ENCODE measurements around the gene SCTR.

Gene SCTR

DNA sequence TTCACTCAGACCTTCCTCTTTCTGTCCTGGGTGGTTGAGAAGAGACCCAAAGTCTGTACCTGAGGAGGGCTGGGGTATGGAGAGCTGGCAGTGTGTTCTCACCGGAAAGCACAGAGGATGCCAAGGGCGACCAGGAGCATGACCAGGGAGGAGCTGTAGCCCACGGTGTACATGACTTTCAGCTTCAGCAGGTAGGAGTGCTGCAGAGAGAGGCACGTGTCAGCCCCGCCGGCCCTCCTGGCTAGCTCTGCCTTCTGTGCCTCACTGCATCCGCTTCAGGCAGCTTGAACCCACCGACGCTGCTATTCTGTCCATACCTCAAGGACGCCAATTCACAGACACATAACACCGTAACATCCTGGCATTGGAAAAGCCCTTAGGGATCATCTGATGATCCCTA is 58.6 kb downstream of the SCTR start:
- H3K27ac ChIP-seq (ENCODE audit: low read depth, low read length) = no peak overlapping the region
- H3K36me3 ChIP-seq (ENCODE audit: control insufficient read depth in 1 of 2, insufficient read depth in 2 of 2, low read length in 2 of 2) = peaks cover 4 to 9% of the 10 kb centered on the region in 2 donors
- no peak overlapping the region for H3K9ac ChIP-seq (ENCODE audit: low read depth in 1 of 2, low read length in 2 of 2)
- H3K27me3 ChIP-seq (ENCODE audit: control insufficient read depth in 1 of 2, insufficient read depth in 2 of 2, low read length in 2 of 2) = no peaks in the 10 kb centered on the region
- no peaks in the 10 kb centered on the region for H3K4me1 ChIP-seq (ENCODE audit: control insufficient read depth in 1 of 2, insufficient read depth in 2 of 2, low read length in 2 of 2)
- no peak overlapping the region for H3K4me3 ChIP-seq (ENCODE audit: low read depth in 1 of 2, low read length in 2 of 2)
- no peaks in the 10 kb centered on the region for H3K9me3 ChIP-seq (ENCODE audit: control insufficient read depth in 1 of 2, low read length in 2 of 2)

DNA sequence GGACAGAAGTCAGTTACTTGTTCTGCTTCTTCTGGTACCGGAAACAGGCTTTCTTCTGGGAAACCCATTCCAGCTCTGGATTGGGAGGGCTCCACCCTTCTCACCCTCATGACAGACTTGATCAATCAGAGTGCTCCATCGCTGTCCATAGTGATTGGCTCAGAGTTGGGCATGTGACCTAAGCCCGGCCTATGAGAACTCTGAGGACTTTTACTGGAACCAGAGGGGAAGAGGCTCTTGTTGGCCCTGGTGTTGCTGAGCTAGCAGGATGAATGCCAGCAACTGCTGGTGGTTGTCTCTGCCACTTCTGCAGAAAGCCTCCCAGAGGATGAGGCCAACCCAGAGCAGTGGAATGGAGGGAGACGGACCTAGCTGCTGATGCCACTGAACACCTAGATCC is 59.3 kb downstream of the SCTR start:
- Histone ChIP-seq H3K9me3 (ENCODE audit: control insufficient read depth in 1 of 2, low read length in 2 of 2) (no peaks in the 10 kb centered on the region), H3K27ac (ENCODE audit: low read depth, low read length) (no peak overlapping the region), H3K4me3 (ENCODE audit: low read depth in 1 of 2, low read length in 2 of 2) (no peak overlapping the region), H3K36me3 (ENCODE audit: control insufficient read depth in 1 of 2, insufficient read depth in 2 of 2, low read length in 2 of 2) (peaks cover 4 to 9% of the 10 kb centered on the region in 2 donors), H3K27me3 (ENCODE audit: control insufficient read depth in 1 of 2, insufficient read depth in 2 of 2, low read length in 2 of 2) (no peaks in the 10 kb centered on the region), H3K4me1 (ENCODE audit: control insufficient read depth in 1 of 2, insufficient read depth in 2 of 2, low read length in 2 of 2) (no peaks in the 10 kb centered on the region), H3K9ac (ENCODE audit: low read depth in 1 of 2, low read length in 2 of 2) (no peak overlapping the region)

DNA sequence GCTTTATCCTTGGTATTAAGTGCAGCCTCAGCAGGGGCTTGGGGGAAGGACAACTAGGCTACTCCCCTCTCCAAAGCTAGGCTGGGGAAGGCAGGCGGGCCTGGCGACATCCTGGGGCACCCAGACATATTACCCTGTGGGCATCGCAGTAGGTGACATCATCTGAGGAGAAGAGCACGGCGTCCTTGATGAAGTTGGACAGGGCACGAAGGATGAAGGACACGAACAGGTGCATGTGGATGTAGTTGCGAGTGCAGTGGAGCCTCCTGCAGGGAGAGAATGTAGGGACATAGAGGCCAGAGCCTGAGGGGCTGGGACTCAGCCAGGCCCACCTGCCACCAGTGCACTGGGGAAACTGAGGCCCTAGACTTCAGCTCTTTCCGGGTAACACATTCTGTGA is 60.3 kb downstream of the SCTR start:
- Histone ChIP-seq H3K4me1 (ENCODE audit: control insufficient read depth in 1 of 2, insufficient read depth in 2 of 2, low read length in 2 of 2) (no peaks in the 10 kb centered on the region), H3K36me3 (ENCODE audit: control insufficient read depth in 1 of 2, insufficient read depth in 2 of 2, low read length in 2 of 2) (peaks cover 4 to 8% of the 10 kb centered on the region in 2 donors), H3K27ac (ENCODE audit: low read depth, low read length) (no peak overlapping the region), H3K4me3 (ENCODE audit: low read depth in 1 of 2, low read length in 2 of 2) (no peak overlapping the region), H3K9me3 (ENCODE audit: control insufficient read depth in 1 of 2, low read length in 2 of 2) (no peaks in the 10 kb centered on the region), H3K27me3 (ENCODE audit: control insufficient read depth in 1 of 2, insufficient read depth in 2 of 2, low read length in 2 of 2) (no peaks in the 10 kb centered on the region), H3K9ac (ENCODE audit: low read depth in 1 of 2, low read length in 2 of 2) (no peak overlapping the region)

DNA sequence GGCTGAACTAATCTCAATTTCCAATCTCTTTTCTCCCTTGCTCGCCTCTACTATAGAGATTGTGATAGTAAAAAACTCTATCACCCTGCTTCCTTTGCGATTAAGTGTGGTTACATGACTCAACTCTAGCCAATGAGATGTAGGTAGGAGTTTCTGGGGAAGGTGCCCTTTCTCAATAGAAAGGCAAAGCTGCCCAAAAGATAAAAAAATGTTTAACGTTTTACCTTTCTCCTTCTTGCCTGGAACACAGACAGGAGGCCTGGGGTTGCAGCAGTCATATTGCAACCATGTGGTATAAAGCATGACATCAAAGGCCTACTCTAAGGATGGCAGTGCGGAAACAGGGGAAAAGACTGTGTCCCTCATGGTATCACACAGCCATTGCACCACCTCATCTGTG is 61.1 kb downstream of the SCTR start:
- no peak overlapping the region for H3K27ac ChIP-seq (ENCODE audit: low read depth, low read length)
- H3K4me3 ChIP-seq (ENCODE audit: low read depth in 1 of 2, low read length in 2 of 2) = no peak overlapping the region
- H3K9ac ChIP-seq (ENCODE audit: low read depth in 1 of 2, low read length in 2 of 2) = no peak overlapping the region
- H3K4me1 ChIP-seq (ENCODE audit: control insufficient read depth in 1 of 2, insufficient read depth in 2 of 2, low read length in 2 of 2) = no peaks in the 10 kb centered on the region
- H3K27me3 ChIP-seq (ENCODE audit: control insufficient read depth in 1 of 2, insufficient read depth in 2 of 2, low read length in 2 of 2) = no peaks in the 10 kb centered on the region
- no peaks in the 10 kb centered on the region for H3K9me3 ChIP-seq (ENCODE audit: control insufficient read depth in 1 of 2, low read length in 2 of 2)
- H3K36me3 ChIP-seq (ENCODE audit: control insufficient read depth in 1 of 2, insufficient read depth in 2 of 2, low read length in 2 of 2) = peaks cover 3 to 4% of the 10 kb centered on the region in 2 donors

DNA sequence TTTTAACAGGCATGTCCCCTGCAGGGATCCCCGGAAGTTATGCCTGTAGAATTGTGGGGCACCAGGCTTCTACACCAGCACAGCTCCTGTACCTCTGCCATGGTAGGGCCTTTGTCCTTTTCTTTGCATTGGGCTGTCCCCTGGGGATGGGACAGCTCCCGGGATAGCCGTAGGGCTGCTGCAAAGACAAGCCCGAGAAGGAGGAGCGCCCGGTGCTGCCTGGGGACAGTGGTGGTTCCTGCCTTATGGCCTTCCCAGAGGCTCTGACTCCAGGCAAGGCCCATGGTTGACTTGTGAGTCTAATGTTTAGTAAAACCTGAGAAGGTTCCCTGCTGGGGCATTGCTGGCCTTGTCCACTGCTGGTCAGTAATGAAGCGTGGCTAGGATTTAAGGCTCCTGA is 61.7 kb downstream of the SCTR start:
- peaks cover 3 to 4% of the 10 kb centered on the region in 2 donors for H3K36me3 ChIP-seq (ENCODE audit: control insufficient read depth in 1 of 2, insufficient read depth in 2 of 2, low read length in 2 of 2)
- no peak overlapping the region for H3K27ac ChIP-seq (ENCODE audit: low read depth, low read length)
- no peaks in the 10 kb centered on the region for H3K4me1 ChIP-seq (ENCODE audit: control insufficient read depth in 1 of 2, insufficient read depth in 2 of 2, low read length in 2 of 2)
- no peak overlapping the region for H3K4me3 ChIP-seq (ENCODE audit: low read depth in 1 of 2, low read length in 2 of 2)
- no peaks in the 10 kb centered on the region for H3K27me3 ChIP-seq (ENCODE audit: control insufficient read depth in 1 of 2, insufficient read depth in 2 of 2, low read length in 2 of 2)
- no peak overlapping the region for H3K9ac ChIP-seq (ENCODE audit: low read depth in 1 of 2, low read length in 2 of 2)
- no peaks in the 10 kb centered on the region for H3K9me3 ChIP-seq (ENCODE audit: control insufficient read depth in 1 of 2, low read length in 2 of 2)

DNA sequence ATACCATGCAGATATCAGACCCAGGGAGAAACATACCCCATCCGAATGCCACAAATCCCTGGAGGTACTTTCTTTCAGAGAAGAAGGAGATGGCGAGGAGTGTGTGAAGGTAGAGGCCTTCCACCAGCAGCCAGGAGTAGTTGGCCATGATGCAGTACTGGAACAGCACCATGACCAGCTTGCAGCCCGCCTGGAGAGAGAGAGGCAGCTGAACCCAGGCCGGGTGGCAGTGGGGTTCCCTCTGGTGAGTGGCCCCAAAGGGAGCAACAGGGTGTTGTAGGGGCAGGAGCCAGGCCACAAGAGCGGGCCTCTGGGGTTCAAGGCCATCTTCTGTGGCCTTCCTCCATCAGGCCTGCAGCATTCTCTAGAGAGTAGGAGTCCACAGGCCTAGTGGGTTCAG is 62.5 kb downstream of the SCTR start:
- H3K4me1 ChIP-seq (ENCODE audit: control insufficient read depth in 1 of 2, insufficient read depth in 2 of 2, low read length in 2 of 2) = no peaks in the 10 kb centered on the region
- H3K9me3 ChIP-seq (ENCODE audit: control insufficient read depth in 1 of 2, low read length in 2 of 2) = no peaks in the 10 kb centered on the region
- no peak overlapping the region for H3K9ac ChIP-seq (ENCODE audit: low read depth in 1 of 2, low read length in 2 of 2)
- H3K4me3 ChIP-seq (ENCODE audit: low read depth in 1 of 2, low read length in 2 of 2) = no peak overlapping the region
- H3K27ac ChIP-seq (ENCODE audit: low read depth, low read length) = no peak overlapping the region
- no peaks in the 10 kb centered on the region for H3K27me3 ChIP-seq (ENCODE audit: control insufficient read depth in 1 of 2, insufficient read depth in 2 of 2, low read length in 2 of 2)
- peaks cover 3 to 4% of the 10 kb centered on the region in 2 donors for H3K36me3 ChIP-seq (ENCODE audit: control insufficient read depth in 1 of 2, insufficient read depth in 2 of 2, low read length in 2 of 2)

DNA sequence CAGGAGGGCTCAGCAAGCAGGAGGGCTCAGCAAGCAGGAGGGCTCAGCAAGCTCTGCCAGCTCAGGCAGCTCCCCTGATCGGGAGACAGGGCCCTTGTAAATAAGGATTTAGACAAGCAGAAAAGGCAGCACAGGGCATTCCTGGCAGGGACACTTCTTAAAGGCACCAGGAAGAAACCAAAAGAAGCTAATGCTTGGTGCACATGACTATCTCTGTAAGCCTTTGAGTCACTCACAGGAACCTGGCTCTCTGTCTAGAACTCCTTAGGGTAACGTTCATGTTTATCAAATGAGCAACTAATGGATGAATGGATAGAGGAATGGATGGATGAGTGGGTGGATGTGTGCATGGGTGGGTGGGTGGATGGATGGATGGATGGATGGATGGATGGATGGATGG is 64.2 kb downstream of the SCTR start:
- H3K9me3 ChIP-seq (ENCODE audit: control insufficient read depth in 1 of 2, low read length in 2 of 2) = no peaks in the 10 kb centered on the region
- H3K4me3 ChIP-seq (ENCODE audit: low read depth in 1 of 2, low read length in 2 of 2) = no peak overlapping the region
- H3K36me3 ChIP-seq (ENCODE audit: control insufficient read depth in 1 of 2, insufficient read depth in 2 of 2, low read length in 2 of 2) = peaks cover 0 to 3% of the 10 kb centered on the region in 2 donors
- no peaks in the 10 kb centered on the region for H3K27me3 ChIP-seq (ENCODE audit: control insufficient read depth in 1 of 2, insufficient read depth in 2 of 2, low read length in 2 of 2)
- H3K9ac ChIP-seq (ENCODE audit: low read depth in 1 of 2, low read length in 2 of 2) = no peak overlapping the region
- no peak overlapping the region for H3K27ac ChIP-seq (ENCODE audit: low read depth, low read length)
- H3K4me1 ChIP-seq (ENCODE audit: control insufficient read depth in 1 of 2, insufficient read depth in 2 of 2, low read length in 2 of 2) = no peaks in the 10 kb centered on the region

DNA sequence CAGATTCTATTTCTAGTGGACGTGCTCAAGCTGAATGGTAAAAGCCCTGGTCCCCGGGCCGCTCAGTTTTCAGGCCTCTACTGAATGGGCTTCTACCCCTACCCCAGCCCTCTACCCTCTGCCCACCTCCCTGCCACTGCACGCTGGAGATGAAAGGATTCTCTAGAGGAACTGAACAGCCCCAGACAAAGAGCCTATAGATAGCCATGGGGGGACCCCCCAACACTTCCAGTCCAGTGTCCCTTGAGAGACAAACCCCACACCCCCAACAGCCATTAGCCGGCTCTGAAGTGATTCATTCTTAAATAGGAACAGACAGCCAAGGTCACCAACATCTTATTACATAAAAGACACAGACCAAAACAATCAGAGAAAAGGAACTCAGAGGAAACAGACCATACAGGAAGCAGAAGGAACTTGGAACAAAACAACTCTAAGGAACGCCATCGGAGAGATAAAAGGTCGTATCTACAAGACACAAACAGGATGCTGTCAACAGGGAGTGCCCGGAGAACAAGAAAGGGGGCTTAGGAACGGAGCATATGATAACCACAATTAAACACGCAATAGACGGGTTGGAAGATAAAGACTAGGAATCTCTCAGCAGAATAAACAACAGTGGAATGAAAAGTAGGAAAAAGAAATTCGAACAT is 69.1 kb downstream of the SCTR start:
- H3K27ac ChIP-seq (ENCODE audit: low read depth, low read length) = no peak overlapping the region
- no peaks in the 10 kb centered on the region for H3K27me3 ChIP-seq (ENCODE audit: control insufficient read depth in 1 of 2, insufficient read depth in 2 of 2, low read length in 2 of 2)
- no peaks in the 10 kb centered on the region for H3K4me1 ChIP-seq (ENCODE audit: control insufficient read depth in 1 of 2, insufficient read depth in 2 of 2, low read length in 2 of 2)
- H3K36me3 ChIP-seq (ENCODE audit: control insufficient read depth in 1 of 2, insufficient read depth in 2 of 2, low read length in 2 of 2) = peaks cover 0 to 14% of the 10 kb centered on the region in 2 donors
- H3K4me3 ChIP-seq (ENCODE audit: low read depth in 1 of 2, low read length in 2 of 2) = no peak overlapping the region
- H3K9me3 ChIP-seq (ENCODE audit: control insufficient read depth in 1 of 2, low read length in 2 of 2) = no peaks in the 10 kb centered on the region
- no peak overlapping the region for H3K9ac ChIP-seq (ENCODE audit: low read depth in 1 of 2, low read length in 2 of 2)

DNA sequence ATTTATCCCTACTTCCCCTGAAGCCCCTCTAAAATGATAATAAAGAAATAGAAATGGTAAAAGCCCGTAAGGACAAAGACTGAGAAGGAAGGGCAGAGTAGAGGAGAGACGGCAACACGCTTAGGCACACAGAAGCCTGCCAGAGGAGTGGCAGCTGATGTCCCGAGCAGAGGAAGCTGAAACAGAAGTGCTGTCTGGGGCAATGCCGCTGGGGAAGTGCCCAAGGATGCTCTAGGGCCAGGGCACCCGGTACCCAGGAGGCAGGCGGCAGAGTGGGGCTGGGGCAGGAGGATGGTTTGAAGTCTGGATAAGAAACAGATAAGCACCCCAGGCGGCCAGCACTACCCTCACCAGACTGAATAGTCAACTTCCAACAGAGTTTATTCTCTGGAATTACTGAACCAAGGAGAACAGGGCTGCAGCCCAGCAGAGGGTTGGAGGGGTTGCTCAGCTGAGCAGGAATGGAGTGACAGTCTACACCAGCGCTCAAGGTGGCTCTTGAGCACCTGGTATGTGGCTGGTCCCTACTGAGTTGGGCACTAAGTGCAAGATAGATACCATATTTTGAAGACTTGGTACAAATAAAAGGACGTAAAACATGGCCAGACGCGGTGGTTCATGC is 70.2 kb downstream of the SCTR start:
- no peaks in the 10 kb centered on the region for H3K27me3 ChIP-seq (ENCODE audit: control insufficient read depth in 1 of 2, insufficient read depth in 2 of 2, low read length in 2 of 2)
- no peaks in the 10 kb centered on the region for H3K9me3 ChIP-seq (ENCODE audit: control insufficient read depth in 1 of 2, low read length in 2 of 2)

DNA sequence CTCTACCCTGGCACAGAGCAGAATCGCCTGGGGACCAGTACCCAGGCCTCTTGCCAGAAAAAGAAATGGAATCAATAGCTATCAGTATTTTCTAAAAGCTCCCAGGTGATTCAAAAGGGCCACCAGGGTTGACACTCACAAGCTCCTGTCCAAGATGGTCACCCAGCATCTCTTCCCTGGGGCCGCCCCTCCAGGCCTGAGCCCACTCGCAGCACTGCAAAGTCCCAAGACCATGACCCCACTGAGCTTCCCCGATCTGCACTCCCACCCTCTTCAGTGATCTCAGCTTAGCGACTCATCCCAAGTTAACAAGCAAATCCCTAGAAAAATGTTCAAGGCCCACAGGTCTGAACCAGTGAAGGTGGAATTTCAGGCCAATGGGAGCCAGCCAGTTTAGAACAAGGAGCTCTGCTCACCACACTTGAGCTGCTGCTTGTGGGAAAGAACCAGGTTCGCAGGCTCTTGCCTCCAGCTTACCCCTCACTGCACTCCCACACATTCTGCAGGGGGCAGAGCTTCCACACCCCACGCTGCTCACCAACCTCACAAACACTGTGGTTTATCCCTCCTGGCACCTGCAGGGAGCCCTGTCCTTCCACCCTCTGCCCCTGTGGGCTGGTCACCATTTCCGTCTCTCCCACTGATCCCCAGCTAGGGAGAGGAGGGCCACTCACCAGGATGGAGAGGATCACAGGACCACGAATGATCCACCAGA is 72.8 kb downstream of the SCTR start:
- H3K27ac ChIP-seq (ENCODE audit: low read depth, low read length) = no peak overlapping the region
- H3K4me3 ChIP-seq (ENCODE audit: low read depth in 1 of 2, low read length in 2 of 2) = no peak overlapping the region

More for the DNA sequence above, 70.2 kb downstream of the SCTR start:
- Histone ChIP-seq H3K36me3 (ENCODE audit: control insufficient read depth in 1 of 2, insufficient read depth in 2 of 2, low read length in 2 of 2) (peaks cover 0 to 14% of the 10 kb centered on the region in 2 donors), H3K9ac (ENCODE audit: low read depth in 1 of 2, low read length in 2 of 2) (no peak overlapping the region), H3K27ac (ENCODE audit: low read depth, low read length) (no peak overlapping the region), H3K4me1 (ENCODE audit: control insufficient read depth in 1 of 2, insufficient read depth in 2 of 2, low read length in 2 of 2) (no peaks in the 10 kb centered on the region), H3K4me3 (ENCODE audit: low read depth in 1 of 2, low read length in 2 of 2) (no peak overlapping the region)

More for the DNA sequence above, 72.8 kb downstream of the SCTR start:
- no peak overlapping the region for H3K9ac ChIP-seq (ENCODE audit: low read depth in 1 of 2, low read length in 2 of 2)
- H3K36me3 ChIP-seq (ENCODE audit: control insufficient read depth in 1 of 2, insufficient read depth in 2 of 2, low read length in 2 of 2) = peaks cover 0 to 14% of the 10 kb centered on the region in 2 donors
- H3K9me3 ChIP-seq (ENCODE audit: control insufficient read depth in 1 of 2, low read length in 2 of 2) = no peaks in the 10 kb centered on the region
- no peaks in the 10 kb centered on the region for H3K4me1 ChIP-seq (ENCODE audit: control insufficient read depth in 1 of 2, insufficient read depth in 2 of 2, low read length in 2 of 2)
- no peaks in the 10 kb centered on the region for H3K27me3 ChIP-seq (ENCODE audit: control insufficient read depth in 1 of 2, insufficient read depth in 2 of 2, low read length in 2 of 2)

All from duodenal mucosa (tissue), 2 donors.